MM.1S (cell line): Measurements from ENCODE around the gene CNTN6.

Experiments
- DNase-seq: peaks from one replicate; pipeline ENCODE4 v3.0.0-alpha.2; 2015
- H2AFZ ChIP-seq: fragments of 300-600 bp; sonication (generic); 2 replicates; pipeline ENCODE4 v1.6.0; 2016; ENCODE audit warnings: antibody characterized with exemption, low read length
- H3F3A ChIP-seq: fragments of 300-600 bp; sonication (generic); 2 replicates; pipeline ENCODE4 v1.6.1; 2016; ENCODE audit warnings: mild to moderate bottlenecking, antibody characterized with exemption, low read length, moderate library complexity, mixed read lengths; ENCODE audit not compliant: insufficient read depth
- H3K27ac ChIP-seq: fragments of 300-600 bp; sonication (generic); 2 replicates; pipeline ENCODE4 v1.5.1; 2016; ENCODE audit warnings: mild to moderate bottlenecking, low read length
- H3K27me3 ChIP-seq: fragments of 300-600 bp; sonication (generic); replicated peaks from 2 replicates; pipeline ENCODE4 v1.6.0; 2016; ENCODE audit warnings: low read length; ENCODE audit not compliant: insufficient read depth
- H3K36me3 ChIP-seq: fragments of 300-600 bp; sonication (generic); replicated peaks from 2 replicates; pipeline ENCODE4 v1.6.1; 2016; ENCODE audit warnings: mild to moderate bottlenecking, low read length, mixed read lengths; ENCODE audit not compliant: insufficient read depth
- H3K4me1 ChIP-seq: fragments of 300-600 bp; sonication (generic); 2 replicates; pipeline ENCODE4 v1.6.1; 2016; ENCODE audit warnings: low read length, mixed read lengths
- H3K4me2 ChIP-seq: fragments of 300-600 bp; sonication (generic); 2 replicates; pipeline ENCODE4 v1.6.0; 2016; ENCODE audit warnings: low read depth, low read length
- H3K4me3 ChIP-seq: fragments of 300-600 bp; sonication (generic); 2 replicates; pipeline ENCODE4 v1.5.1; 2016; ENCODE audit warnings: low read length, mixed read lengths
- H3K79me2 ChIP-seq: fragments of 300-600 bp; sonication (generic); 2 replicates; pipeline ENCODE4 v1.6.1; 2016; ENCODE audit warnings: mixed run types, low read length, mixed read lengths
- H3K9ac ChIP-seq: fragments of 300-600 bp; sonication (generic); 2 replicates; pipeline ENCODE4 v1.6.1; 2016; ENCODE audit warnings: low read length, mixed read lengths
- H3K9me2 ChIP-seq: fragments of 300-600 bp; sonication (generic); replicated peaks from 2 replicates; pipeline ENCODE4 v1.6.1; 2016; ENCODE audit warnings: mild to moderate bottlenecking, low read length, mixed read lengths; ENCODE audit not compliant: insufficient read depth
- H3K9me3 ChIP-seq: fragments of 300-600 bp; sonication (generic); replicated peaks from 2 replicates; pipeline ENCODE4 v1.6.1; 2016; ENCODE audit warnings: mild to moderate bottlenecking, low read length, mixed read lengths; ENCODE audit not compliant: insufficient read depth
- H4K20me1 ChIP-seq: fragments of 300-600 bp; sonication (generic); 2 replicates; pipeline ENCODE4 v1.6.1; 2016; ENCODE audit warnings: mild to moderate bottlenecking, low read length, moderate library complexity, mixed read lengths; ENCODE audit not compliant: insufficient read depth
- CTCF ChIP-seq: fragments of 300-600 bp; sonication (generic); IDR thresholded peaks from 2 replicates; pipeline ENCODE4 v1.5.1; 2016; ENCODE audit warnings: antibody characterized with exemption, low read length, mixed read lengths
- EZH2 ChIP-seq: fragments of 300-600 bp; sonication (generic); optimal IDR thresholded peaks from 2 replicates; pipeline ENCODE3; 2017; ENCODE audit warnings: low read depth, mild to moderate bottlenecking, antibody characterized with exemption, low read length, mixed read lengths
- EZH2phosphoT487 ChIP-seq: fragments of 300-600 bp; sonication (generic); IDR thresholded peaks from 2 replicates; pipeline ENCODE4 v1.6.1; 2018; ENCODE audit warnings: antibody characterized with exemption, low read length

The CNTN6 gene

DNA sequence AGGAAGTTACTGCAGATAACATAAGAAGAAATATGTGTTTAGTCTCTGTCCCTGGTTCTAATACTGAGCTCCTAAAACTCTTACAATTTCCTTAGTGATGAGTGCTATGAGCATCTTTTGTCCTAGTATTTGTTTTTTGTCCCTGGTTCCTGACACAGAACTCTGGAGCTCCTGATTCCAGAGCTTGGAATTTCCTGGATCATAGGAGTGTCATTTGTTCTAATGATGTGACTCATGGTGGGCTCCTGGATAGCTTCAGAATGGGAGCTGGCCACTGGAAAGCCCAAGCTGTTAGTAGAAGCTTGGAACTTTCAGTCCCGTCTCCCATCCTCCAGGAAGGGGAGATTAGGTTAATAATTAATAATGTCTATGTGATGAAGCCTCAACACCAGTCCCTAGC lies 98.2 kb downstream of the CNTN6 start:
- no peak overlapping the region for H3K4me3 ChIP-seq
- H3K27ac ChIP-seq, result no peak overlapping the region
- H2AFZ ChIP-seq, result no peak overlapping the region
- H3K79me2 ChIP-seq, result no peaks in the 10 kb centered on the region
- DNase-seq, result no peak
- H3K4me1 ChIP-seq, result 0 out of 2 replicates have a peak, but pooled peaks cover 2% of the 10 kb centered on the region
- no peaks in the 10 kb centered on the region for H3K36me3 ChIP-seq
- H3K4me2 ChIP-seq, result no peak overlapping the region
- no peaks in the 10 kb centered on the region for H3K27me3 ChIP-seq
- TF ChIP-seq EZH2 (no peak), CTCF (no peak), EZH2phosphoT487 (no peak)
- H3K9me2 ChIP-seq, result no peaks in the 10 kb centered on the region
- no peaks in the 10 kb centered on the region for H4K20me1 ChIP-seq
- H3K9me3 ChIP-seq, result no peaks in the 10 kb centered on the region
- no peak overlapping the region for H3K9ac ChIP-seq
- H3F3A ChIP-seq, result no peaks in the 10 kb centered on the region

DNA sequence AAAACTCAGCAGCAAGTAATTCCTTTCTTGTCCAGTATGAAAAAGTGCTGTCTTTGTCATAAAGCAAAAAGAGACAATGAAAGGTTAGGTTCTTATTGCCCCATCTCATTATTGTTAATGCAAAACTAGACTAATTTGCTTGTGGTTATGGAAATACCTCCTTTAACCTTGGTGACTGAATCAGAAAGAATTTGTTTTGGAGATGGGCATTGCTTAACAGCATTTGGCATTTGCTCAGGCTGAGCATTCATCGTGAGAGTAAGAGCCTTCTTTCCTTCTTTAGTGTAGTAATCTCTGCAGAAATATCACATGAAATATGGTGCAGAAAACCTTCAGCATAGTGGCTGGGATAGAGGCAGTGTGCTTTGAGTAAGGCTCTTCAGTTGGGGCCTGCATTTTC lies 103.1 kb downstream of the CNTN6 start:
- H3K9ac ChIP-seq, result no peak overlapping the region
- no peaks in the 10 kb centered on the region for H3K36me3 ChIP-seq
- H2AFZ ChIP-seq, result no peak overlapping the region
- TF ChIP-seq CTCF (no peak), EZH2 (no peak), EZH2phosphoT487 (no peak)
- no peaks in the 10 kb centered on the region for H3K9me3 ChIP-seq
- no peaks in the 10 kb centered on the region for H3K79me2 ChIP-seq
- 0 out of 2 replicates have a peak, but pooled peaks cover 4% of the 10 kb centered on the region for H3K4me1 ChIP-seq
- H3K27me3 ChIP-seq, result no peaks in the 10 kb centered on the region
- no peaks in the 10 kb centered on the region for H3F3A ChIP-seq
- H3K9me2 ChIP-seq, result no peaks in the 10 kb centered on the region
- 0 out of 2 replicates have a peak overlapping the region, but pooled peaks have one; percentile 3 for H3K4me2 ChIP-seq
- no peak overlapping the region for H3K4me3 ChIP-seq
- H3K27ac ChIP-seq, result no peak overlapping the region
- DNase-seq, result no peak
- no peaks in the 10 kb centered on the region for H4K20me1 ChIP-seq

DNA sequence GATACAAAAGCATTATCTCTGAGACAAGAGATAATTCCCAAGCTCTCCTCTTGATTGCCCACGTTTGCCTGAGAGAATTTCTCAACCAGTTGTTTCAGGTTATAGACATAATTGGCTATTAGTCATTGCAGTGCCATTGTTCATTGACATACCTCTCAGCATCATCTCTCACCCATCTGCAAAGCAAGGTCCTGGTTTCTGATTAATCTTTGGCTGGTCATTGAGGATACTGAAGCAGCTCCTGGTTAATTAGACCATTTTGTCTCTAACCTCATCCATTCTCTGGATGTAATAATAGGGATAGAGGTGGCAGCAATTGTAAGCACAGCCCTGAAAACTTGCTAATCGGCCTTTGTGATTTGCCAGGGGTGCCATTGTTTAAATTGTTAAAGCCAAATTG lies 104.2 kb downstream of the CNTN6 start:
- no peak overlapping the region for H3K9ac ChIP-seq
- H3K4me1 ChIP-seq, result 0 out of 2 replicates have a peak, but pooled peaks cover 4% of the 10 kb centered on the region
- no peaks in the 10 kb centered on the region for H3K9me3 ChIP-seq
- no peaks in the 10 kb centered on the region for H4K20me1 ChIP-seq
- H2AFZ ChIP-seq, result no peak overlapping the region
- no peaks in the 10 kb centered on the region for H3F3A ChIP-seq
- TF ChIP-seq EZH2 (no peak), EZH2phosphoT487 (no peak), CTCF (no peak)
- no peaks in the 10 kb centered on the region for H3K36me3 ChIP-seq
- no peak overlapping the region for H3K27ac ChIP-seq
- H3K79me2 ChIP-seq, result no peaks in the 10 kb centered on the region
- H3K27me3 ChIP-seq, result no peaks in the 10 kb centered on the region
- no peak overlapping the region for H3K4me2 ChIP-seq
- DNase-seq, result no peak
- H3K9me2 ChIP-seq, result no peaks in the 10 kb centered on the region
- H3K4me3 ChIP-seq, result no peak overlapping the region

DNA sequence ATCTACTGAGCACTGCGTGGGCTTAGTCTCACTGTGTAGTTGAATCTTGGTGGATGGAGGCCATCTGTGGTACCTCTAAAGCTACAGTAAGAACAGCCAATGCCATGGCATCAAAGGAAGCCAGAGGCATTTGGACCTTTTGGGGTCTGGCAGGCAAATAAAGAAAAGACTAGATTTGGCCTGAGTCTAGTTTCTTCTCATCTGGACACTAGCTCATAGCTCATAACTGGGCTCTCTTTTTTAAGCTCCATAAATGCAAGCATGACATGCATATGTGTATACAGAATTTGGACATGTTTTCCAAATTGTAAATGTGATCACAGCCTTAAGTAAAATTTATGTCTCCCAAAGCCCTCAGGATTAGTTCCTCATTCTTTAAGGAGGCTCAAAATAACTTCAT lies 107.5 kb downstream of the CNTN6 start:
- H3K4me3 ChIP-seq, result no peak overlapping the region
- no peak for DNase-seq
- H2AFZ ChIP-seq, result no peak overlapping the region
- no peaks in the 10 kb centered on the region for H3K9me3 ChIP-seq
- H3K79me2 ChIP-seq, result no peaks in the 10 kb centered on the region
- no peaks in the 10 kb centered on the region for H3K27me3 ChIP-seq
- H3K9ac ChIP-seq, result no peak overlapping the region
- no peaks in the 10 kb centered on the region for H3K9me2 ChIP-seq
- no peaks in the 10 kb centered on the region for H3F3A ChIP-seq
- no peaks in the 10 kb centered on the region for H4K20me1 ChIP-seq
- TF ChIP-seq EZH2phosphoT487, result no peak
- no peak for TF ChIP-seq EZH2
- no peak for TF ChIP-seq CTCF
- no peak overlapping the region for H3K4me2 ChIP-seq
- H3K27ac ChIP-seq, result no peak overlapping the region
- 0 out of 2 replicates have a peak, but pooled peaks cover 4% of the 10 kb centered on the region for H3K4me1 ChIP-seq
- no peaks in the 10 kb centered on the region for H3K36me3 ChIP-seq
